Calu3 (cell line): ENCODE results near the gene ADAMTS7. TPM values are rescaled to one million over a fixed set of nuclear protein-coding genes. Genes with fewer than 3 reads are reported as not detected.
"Not testable (repeated sequence)": the region's sequence is repeated elsewhere in the genome, so short reads cannot be mapped to it uniquely, and the experiment has no call there.

Source experiments
- BruUV-seq: library from RNA; stranded (reverse); fragments of 400-500 nt; replicated peaks from 2 replicates; lab custom pipeline; 2021; lab: Mats Ljungman, UMichigan
- CTCF ChIA-PET: fragments of 300-600 bp; sonication (Branson Sonifier 250); formaldehyde crosslinking; loops from one replicate; lab custom pipeline; 2022; ENCODE audit warnings: antibody characterized with exemption; lab: Charles Lee
- DNase-seq: peaks from one replicate; pipeline ENCODE4 v3.0.0; 2022
- H3K27ac Mint-ChIP-seq: one replicate; pipeline ENCODE4 v1.8.0; 2022; ENCODE audit warnings: mixed read lengths; ENCODE audit not compliant: unreplicated experiment
- H3K27me3 Mint-ChIP-seq: one replicate; pipeline ENCODE4 v1.8.0; 2022; ENCODE audit warnings: mixed read lengths; ENCODE audit not compliant: unreplicated experiment
- H3K36me3 Mint-ChIP-seq: one replicate; pipeline ENCODE4 v1.8.0; 2022; ENCODE audit warnings: mild to moderate bottlenecking, moderate library complexity, mixed read lengths; ENCODE audit not compliant: insufficient read depth, unreplicated experiment
- H3K4me1 Mint-ChIP-seq: one replicate; pipeline ENCODE4 v1.8.0; 2022; ENCODE audit warnings: mild to moderate bottlenecking, low read depth, mixed read lengths; ENCODE audit not compliant: unreplicated experiment
- H3K4me3 Mint-ChIP-seq: one replicate; pipeline ENCODE4 v1.8.0; 2022; ENCODE audit warnings: mild to moderate bottlenecking, low read depth, moderate library complexity, mixed read lengths; ENCODE audit not compliant: unreplicated experiment
- H3K9me3 Mint-ChIP-seq: one replicate; pipeline ENCODE4 v1.8.0; 2022; ENCODE audit warnings: low read depth, mixed read lengths; ENCODE audit not compliant: unreplicated experiment
- intact Hi-C: fragments of 100-400 bp; cut with micrococcal nuclease; formaldehyde crosslinking; loops from one replicate; pipeline ENCODE4 v1.10.0; 2022; ENCODE audit not compliant: unreplicated experiment
- total RNA-seq: library from RNA; stranded (reverse); gene quantifications from 2 replicates; pipeline ENCODE4 v1.2.3, GENCODE V29; 2022
- TF ChIP-seq, protein P1 (sequence below): fragments of 200-600 bp; IDR thresholded peaks from one replicate; pipeline ENCODE4 v1.8.0; 2022; ENCODE audit warnings: antibody characterized with exemption; ENCODE audit not compliant: unreplicated experiment

Gene ADAMTS7
- total RNA-seq, 1 experiment from 2014 or later = 1.4 TPM

DNA sequence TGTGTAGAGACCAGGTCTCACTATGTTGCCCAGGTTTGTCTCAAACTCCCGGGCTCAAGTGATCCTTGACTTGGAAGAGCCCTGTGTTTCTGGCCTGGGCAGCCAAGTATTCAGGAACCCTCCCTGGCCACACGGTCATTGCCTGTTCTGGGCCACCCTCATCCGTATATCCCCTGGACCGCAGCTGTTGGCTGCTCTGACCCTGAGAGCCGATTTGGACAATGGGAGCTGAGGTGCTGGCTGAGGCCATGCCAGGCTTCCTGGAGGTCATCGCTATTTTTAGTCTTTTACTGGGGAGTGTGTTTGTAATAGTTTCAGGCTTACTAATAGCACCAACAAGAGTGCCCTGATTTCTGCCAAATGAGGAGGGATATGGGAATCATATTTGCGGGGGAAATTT is 60.7 kb downstream of the ADAMTS7 start:
- Mint-ChIP-seq H3K36me3 (peaks cover 6% of the 10 kb centered on the region), H3K9me3 (no peaks in the 10 kb centered on the region), H3K4me3 (peak overlapping the region; percentile 60), H3K27ac (no peak overlapping the region), H3K4me1 (peaks cover 8% of the 10 kb centered on the region), H3K27me3 (peaks cover 27% of the 10 kb centered on the region)
- CTCF ChIA-PET = interaction anchor here (0.6 to 1.9 kb wide), 6 partner anchors 10 to 184 kb away, joined by 3 to 5 read pairs (median 3); no protein-coding TSS in a partner anchor
- intact Hi-C loops = no loop called here
- no TSS peak for BruUV-seq
- TF ChIP-seq, protein P1, sequence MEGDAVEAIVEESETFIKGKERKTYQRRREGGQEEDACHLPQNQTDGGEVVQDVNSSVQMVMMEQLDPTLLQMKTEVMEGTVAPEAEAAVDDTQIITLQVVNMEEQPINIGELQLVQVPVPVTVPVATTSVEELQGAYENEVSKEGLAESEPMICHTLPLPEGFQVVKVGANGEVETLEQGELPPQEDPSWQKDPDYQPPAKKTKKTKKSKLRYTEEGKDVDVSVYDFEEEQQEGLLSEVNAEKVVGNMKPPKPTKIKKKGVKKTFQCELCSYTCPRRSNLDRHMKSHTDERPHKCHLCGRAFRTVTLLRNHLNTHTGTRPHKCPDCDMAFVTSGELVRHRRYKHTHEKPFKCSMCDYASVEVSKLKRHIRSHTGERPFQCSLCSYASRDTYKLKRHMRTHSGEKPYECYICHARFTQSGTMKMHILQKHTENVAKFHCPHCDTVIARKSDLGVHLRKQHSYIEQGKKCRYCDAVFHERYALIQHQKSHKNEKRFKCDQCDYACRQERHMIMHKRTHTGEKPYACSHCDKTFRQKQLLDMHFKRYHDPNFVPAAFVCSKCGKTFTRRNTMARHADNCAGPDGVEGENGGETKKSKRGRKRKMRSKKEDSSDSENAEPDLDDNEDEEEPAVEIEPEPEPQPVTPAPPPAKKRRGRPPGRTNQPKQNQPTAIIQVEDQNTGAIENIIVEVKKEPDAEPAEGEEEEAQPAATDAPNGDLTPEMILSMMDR = no peak
- no peak for DNase-seq

DNA sequence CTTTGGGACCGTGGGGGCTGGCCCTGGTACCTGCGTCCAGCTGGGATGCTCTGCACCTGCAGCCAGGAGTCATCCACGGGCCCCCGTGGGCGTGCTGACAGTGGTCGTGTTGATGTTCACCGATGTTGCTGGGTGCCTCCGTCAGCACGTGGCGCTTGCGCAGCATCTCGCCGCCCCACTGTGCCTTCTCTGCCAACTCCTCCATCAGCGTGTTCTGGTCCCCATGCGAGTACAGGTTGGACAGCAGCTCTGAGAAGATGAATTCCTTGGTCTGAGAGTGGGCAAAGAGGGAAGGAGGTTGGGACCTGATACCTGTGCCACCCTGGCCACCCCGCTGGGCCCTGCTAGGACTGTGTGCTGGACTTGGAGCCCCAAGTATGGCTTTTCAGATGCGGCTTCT is 61.4 kb downstream of the ADAMTS7 start:
- peaks cover 27% of the 10 kb centered on the region for H3K27me3 Mint-ChIP-seq
- intact Hi-C loops = no loop called here
- no peak overlapping the region for H3K27ac Mint-ChIP-seq
- H3K4me3 Mint-ChIP-seq = no peak overlapping the region
- no TSS peak for BruUV-seq
- no peaks in the 10 kb centered on the region for H3K9me3 Mint-ChIP-seq
- peaks cover 6% of the 10 kb centered on the region for H3K36me3 Mint-ChIP-seq
- TF ChIP-seq, protein P1 = no peak
- CTCF ChIA-PET = interaction anchor here (0.6 to 1.9 kb wide), 3 partner anchors 9 to 110 kb away, joined by 3 to 5 read pairs (median 3); no protein-coding TSS in a partner anchor
- peaks cover 8% of the 10 kb centered on the region for H3K4me1 Mint-ChIP-seq
- no peak for DNase-seq

DNA sequence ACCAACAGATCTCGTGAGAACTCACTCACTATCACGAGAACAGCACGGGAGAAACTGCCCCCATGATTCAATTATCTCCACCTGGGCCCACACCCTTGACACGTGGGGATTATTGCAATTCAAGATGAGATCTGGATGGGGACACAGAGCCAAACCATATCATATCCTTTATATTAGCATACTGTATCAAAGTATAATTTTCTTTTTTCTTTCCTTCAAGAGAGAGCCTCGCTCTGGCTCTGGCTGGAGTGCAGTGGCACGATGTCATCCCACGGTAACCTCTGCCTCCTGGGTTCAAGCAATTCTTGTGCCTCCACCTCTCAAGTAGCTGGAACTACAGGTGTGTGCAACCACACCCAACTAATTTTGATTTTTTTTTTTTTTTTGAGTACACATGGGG is 63.4 kb downstream of the ADAMTS7 start:
- BruUV-seq, CTCF ChIA-PET, H3K4me3 Mint-ChIP-seq, H3K36me3 Mint-ChIP-seq, H3K4me1 Mint-ChIP-seq, H3K9me3 Mint-ChIP-seq, intact Hi-C loops, H3K27ac Mint-ChIP-seq, DNase-seq: not testable (repeated sequence)
- H3K27me3 Mint-ChIP-seq = peaks cover 15% of the 10 kb centered on the region

DNA sequence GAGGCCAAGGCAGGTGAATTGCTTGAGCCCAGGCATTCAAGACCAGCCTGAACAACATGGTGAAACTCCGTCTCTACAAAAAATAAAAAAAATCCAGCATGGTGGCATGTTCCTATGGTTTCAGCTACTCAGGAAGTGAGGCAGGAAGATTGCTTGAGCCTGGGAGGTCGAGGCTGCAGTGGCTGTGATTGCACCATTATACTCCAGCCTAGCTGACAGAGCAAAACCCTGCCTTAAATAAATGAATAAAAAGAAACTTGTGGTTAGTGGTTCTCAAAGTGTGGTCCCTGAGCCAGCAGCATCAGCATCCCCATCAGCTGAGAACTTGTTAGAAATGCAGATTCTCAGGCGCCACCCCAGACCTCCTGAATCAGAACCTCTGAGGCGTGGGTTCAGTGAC is 69.6 kb downstream of the ADAMTS7 start:
- H3K27ac Mint-ChIP-seq, intact Hi-C loops, BruUV-seq, H3K36me3 Mint-ChIP-seq, H3K4me3 Mint-ChIP-seq, H3K27me3 Mint-ChIP-seq, H3K4me1 Mint-ChIP-seq, DNase-seq, H3K9me3 Mint-ChIP-seq: not testable (repeated sequence)
- CTCF ChIA-PET = interaction anchor here (1.8 to 1.9 kb wide), 2 partner anchors 102 to 103 kb away, joined by 5 to 6 read pairs; no protein-coding TSS in a partner anchor

DNA sequence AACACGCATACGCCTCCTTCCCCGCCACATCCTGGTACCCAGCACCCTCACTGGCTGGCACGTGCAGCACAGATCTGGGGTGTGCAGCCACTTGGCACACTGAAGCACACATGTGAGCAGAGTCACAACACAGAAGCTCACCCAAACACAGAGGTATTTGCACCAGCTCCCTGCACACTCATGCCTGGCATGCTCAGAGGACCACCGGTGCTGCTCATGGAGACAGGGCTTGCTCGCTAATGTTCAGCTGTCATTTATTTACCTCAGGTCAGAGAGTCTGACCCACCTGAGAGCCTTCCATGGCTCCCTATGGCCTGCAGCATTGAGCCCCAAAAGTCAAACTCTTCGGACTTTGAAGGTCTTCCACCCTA is 70.4 kb downstream of the ADAMTS7 start:
- Mint-ChIP-seq H3K27ac (no peak overlapping the region), H3K4me3 (no peak overlapping the region), H3K9me3 (no peaks in the 10 kb centered on the region), H3K4me1 (peaks cover 8% of the 10 kb centered on the region), H3K36me3 (no peaks in the 10 kb centered on the region), H3K27me3 (no peaks in the 10 kb centered on the region)
- TF ChIP-seq, protein P1 = no peak
- no TSS peak for BruUV-seq
- intact Hi-C loops = no loop called here
- CTCF ChIA-PET = interaction anchor here (1.1 to 1.9 kb wide), 6 partner anchors 10 to 175 kb away, joined by 3 to 6 read pairs (median 5); partner anchors contain the start of gene CHRNA5
- DNase-seq = no peak
